HUES64 (cell line): ENCODE data around the gene ARID5A. TPM values are rescaled to one million over a fixed set of nuclear protein-coding genes. Genes with fewer than 3 reads are reported as not detected.
"Not testable (repeated sequence)": the region's sequence is repeated elsewhere in the genome, so short reads cannot be mapped to it uniquely, and the experiment has no call there.

Source experiments
- H3K27ac ChIP-seq: 2 replicates; pipeline ENCODE4 v1.7.0; 2013; ENCODE audit warnings: low read depth, low read length, inconsistent platforms
- H3K27me3 ChIP-seq: 2 replicates; pipeline ENCODE4 v1.6.1; 2013; ENCODE audit warnings: mild to moderate bottlenecking, low read length; ENCODE audit not compliant: insufficient read depth
- H3K36me3 ChIP-seq: 2 replicates; pipeline ENCODE4 v1.6.1; 2013; ENCODE audit warnings: mild to moderate bottlenecking, low read length; ENCODE audit not compliant: insufficient read depth
- H3K4me1 ChIP-seq: 2 replicates; pipeline ENCODE4 v1.6.1; 2013; ENCODE audit warnings: mild to moderate bottlenecking, low read length, moderate library complexity; ENCODE audit not compliant: insufficient read depth
- H3K4me3 ChIP-seq: 2 replicates; pipeline ENCODE4 v1.5.1; 2013; ENCODE audit warnings: mild to moderate bottlenecking, low read length, moderate library complexity
- H3K9ac ChIP-seq: 2 replicates; pipeline ENCODE4 v1.6.1; 2013; ENCODE audit warnings: mild to moderate bottlenecking, low read depth, low read length
- H3K9me3 ChIP-seq: 2 replicates; pipeline ENCODE4 v1.6.1; 2013; ENCODE audit warnings: low read depth, low read length; ENCODE audit not compliant: insufficient read depth
- WGBS: fragments of 150-250, 120-280 bp; methylation state at CpG from one replicate; pipeline ENCODE4 v1.1.7; 2013; ENCODE audit warnings: missing lambda C conversion rate; 5-methylcytosine and 5-hydroxymethylcytosine counted together
- polyA plus RNA-seq, 2 experiments: library from polyadenylated mRNA; stranded (reverse); fragments of 50-300 nt; gene quantifications; one replicate each; pipeline ENCODE4 v1.2.3, GENCODE V29; 2013

The ARID5A gene, protein sequence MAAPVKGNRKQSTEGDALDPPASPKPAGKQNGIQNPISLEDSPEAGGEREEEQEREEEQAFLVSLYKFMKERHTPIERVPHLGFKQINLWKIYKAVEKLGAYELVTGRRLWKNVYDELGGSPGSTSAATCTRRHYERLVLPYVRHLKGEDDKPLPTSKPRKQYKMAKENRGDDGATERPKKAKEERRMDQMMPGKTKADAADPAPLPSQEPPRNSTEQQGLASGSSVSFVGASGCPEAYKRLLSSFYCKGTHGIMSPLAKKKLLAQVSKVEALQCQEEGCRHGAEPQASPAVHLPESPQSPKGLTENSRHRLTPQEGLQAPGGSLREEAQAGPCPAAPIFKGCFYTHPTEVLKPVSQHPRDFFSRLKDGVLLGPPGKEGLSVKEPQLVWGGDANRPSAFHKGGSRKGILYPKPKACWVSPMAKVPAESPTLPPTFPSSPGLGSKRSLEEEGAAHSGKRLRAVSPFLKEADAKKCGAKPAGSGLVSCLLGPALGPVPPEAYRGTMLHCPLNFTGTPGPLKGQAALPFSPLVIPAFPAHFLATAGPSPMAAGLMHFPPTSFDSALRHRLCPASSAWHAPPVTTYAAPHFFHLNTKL
- 6.8 TPM for polyA plus RNA-seq (2013, experiment 1 of 2)
- polyA plus RNA-seq (2013, experiment 2 of 2): 7.0 TPM

DNA sequence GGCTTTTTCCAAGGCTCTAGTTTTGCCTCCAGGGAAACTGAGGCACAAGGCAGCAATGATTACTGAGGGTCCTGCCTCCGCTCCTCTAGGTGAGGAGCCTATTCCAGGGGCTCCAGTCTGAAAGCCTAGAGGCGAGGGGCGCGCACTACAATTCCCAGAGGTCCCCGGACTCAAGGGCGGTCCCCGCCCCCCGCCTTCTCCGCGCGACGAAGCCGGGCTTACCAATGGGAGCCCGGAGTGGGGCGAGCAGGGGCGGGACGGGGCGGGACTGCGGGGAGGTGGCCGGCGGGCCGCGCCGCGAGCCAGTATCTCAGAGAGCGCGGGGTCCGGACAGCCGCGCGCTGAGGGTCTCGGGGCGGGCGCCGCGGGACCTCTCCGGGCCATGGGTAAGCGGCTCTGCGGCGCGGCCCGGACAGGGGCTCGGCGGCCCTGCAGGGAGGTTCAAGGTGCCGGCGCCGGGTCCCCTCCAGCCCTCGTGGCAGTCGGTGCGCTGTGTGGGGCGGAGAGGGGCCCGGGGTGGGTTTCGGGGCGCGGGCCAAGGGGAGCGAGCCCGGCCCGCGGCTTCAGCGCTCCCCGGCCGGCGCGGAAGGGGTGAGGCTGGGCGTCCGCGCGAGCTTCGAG lies at the start of gene ARID5A:
Gene ARID5A, plus strand, starts transcription at position 308 of the 621 bp plus-strand sequence. Its CDS starts 75 bp downstream, at position 383.
- Histone ChIP-seq H3K9ac (0 out of 2 replicates have a peak within 1 kb of the TSS, but pooled peaks have one; percentile 16), H3K27ac (no peak within 1 kb of the TSS)
- WGBS: 2% methylated on average over 69 of the region's 69 CpGs

DNA sequence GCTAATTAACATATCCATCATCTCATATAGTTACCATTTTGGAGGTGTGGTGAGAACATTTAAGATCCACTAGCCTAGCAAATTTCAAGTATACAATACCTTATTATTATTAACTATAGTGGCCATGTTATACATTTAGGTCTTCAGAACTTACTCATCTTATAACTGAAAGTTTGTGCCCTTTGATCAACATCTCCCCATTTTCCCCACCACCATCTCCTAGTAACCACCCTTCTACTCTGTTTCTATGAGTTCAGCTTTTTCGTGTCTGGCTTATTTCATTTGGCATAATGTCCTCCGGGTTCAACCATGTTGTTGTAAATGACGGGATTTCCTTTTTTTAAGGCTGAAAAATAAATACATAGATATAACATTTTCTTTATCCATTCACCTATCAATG lies 47.3 kb upstream of the ARID5A start:
- peaks cover 8% of the 10 kb centered on the region; the same call in 1 of the 2 replicates for H3K4me1 ChIP-seq
- H3K27ac ChIP-seq: no peak overlapping the region
- no peak overlapping the region for H3K9ac ChIP-seq
- H3K36me3 ChIP-seq: no peaks in the 10 kb centered on the region
- H3K9me3 ChIP-seq: peaks cover 3% of the 10 kb centered on the region; the same call in 1 of the 2 replicates
- H3K4me3 ChIP-seq: no peak overlapping the region
- 92% methylated on average over 1 of the region's 3 CpGs for WGBS
- no peaks in the 10 kb centered on the region for H3K27me3 ChIP-seq

More for the DNA sequence above, at the start of gene ARID5A:
- H3K4me3 ChIP-seq: peak within 1 kb of the TSS; percentile 66
- H3K27me3 ChIP-seq: peaks cover 39% of the 10 kb centered on the region
- H3K4me1 ChIP-seq: peaks cover 31% of the 10 kb centered on the region
- H3K9me3 ChIP-seq: no peaks in the 10 kb centered on the region
- no peaks in the 10 kb centered on the region for H3K36me3 ChIP-seq

DNA sequence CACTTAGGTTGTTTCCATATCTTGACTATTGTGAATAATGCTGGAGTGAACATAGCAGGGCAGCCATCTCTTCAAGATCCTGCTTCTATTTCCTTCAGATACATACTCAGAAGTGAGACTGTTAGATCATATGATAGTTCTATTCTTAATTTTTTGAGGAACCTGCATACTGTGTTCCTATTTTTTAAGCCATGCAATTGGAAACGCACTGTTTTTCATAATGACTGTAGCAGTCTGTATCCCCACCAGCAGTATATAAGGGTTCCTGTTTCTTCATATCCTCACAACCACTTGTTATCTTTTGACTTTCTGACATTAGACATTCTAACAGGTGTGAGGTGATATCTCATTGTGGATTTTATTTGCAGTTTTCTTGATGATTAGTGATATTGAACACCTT lies 46.9 kb upstream of the ARID5A start:
- H3K4me3 ChIP-seq: no peak overlapping the region

DNA sequence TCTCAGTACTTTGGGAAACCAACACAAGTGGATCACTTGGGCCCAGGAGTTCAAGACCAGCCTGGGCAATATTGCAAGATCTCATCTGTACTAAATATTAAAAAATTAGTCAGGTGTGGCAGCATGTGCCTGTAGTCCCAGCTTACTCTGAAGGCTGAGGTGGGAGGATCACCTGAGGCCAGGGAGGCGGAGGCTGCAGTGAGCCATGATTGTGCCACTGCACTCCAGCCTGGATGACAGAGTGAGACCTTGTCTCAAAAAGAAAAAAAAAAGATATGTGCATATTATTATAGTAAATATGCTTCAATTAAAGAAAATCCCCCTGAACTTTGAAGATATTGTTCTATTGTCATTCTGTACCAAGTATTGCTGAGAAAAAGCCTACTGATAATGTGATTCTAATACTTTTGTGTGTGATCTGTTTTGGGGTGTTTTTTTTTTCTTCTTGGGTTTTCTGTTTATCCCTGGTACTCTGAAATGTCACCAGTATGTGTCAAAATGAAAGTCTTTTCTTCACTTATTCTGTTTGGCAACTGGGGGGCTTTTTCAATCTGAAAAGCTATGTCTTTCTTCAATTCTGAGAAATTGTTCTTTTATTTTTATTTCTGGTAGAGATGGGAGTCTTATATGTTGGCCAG lies 44.6 kb upstream of the ARID5A start:
- WGBS: 93% methylated on average over 1 of the region's 1 CpG
- H3K27ac ChIP-seq: no peak overlapping the region
- H3K4me3 ChIP-seq: no peak overlapping the region
- H3K27me3 ChIP-seq: no peaks in the 10 kb centered on the region
- H3K9me3 ChIP-seq: peaks cover 7% of the 10 kb centered on the region; the same call in 1 of the 2 replicates
- H3K4me1 ChIP-seq: no peaks in the 10 kb centered on the region
- H3K36me3 ChIP-seq: no peaks in the 10 kb centered on the region
- no peak overlapping the region for H3K9ac ChIP-seq

More for the DNA sequence above, 46.9 kb upstream of the ARID5A start:
- peaks cover 4% of the 10 kb centered on the region; the same call in 1 of the 2 replicates for H3K9me3 ChIP-seq
- no peak overlapping the region for H3K9ac ChIP-seq
- peaks cover 8% of the 10 kb centered on the region; the same call in 1 of the 2 replicates for H3K4me1 ChIP-seq
- H3K27ac ChIP-seq: no peak overlapping the region
- WGBS: 88% methylated on average over 1 of the region's 1 CpG
- H3K36me3 ChIP-seq: no peaks in the 10 kb centered on the region
- no peaks in the 10 kb centered on the region for H3K27me3 ChIP-seq

DNA sequence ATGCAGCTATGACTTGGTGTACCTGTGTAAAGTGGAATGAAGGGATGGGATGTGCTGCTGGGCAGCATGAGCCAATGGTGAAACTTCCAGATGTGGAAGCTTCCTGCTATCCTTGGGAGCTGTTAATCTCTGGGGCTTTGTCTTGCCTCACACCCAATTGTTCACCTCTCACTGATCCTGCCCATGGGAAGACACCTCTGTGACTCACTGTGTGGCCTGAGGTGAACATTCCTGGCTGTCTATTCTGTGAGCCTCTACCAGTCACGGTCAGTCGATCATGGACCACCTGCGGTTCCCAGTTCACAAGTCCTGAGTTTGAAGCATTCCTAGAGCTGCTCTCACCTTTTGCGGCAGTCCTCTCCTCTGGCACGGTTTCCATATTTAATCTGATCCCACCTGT lies 43.5 kb upstream of the ARID5A start:
- Histone ChIP-seq H3K9ac (no peak overlapping the region), H3K9me3 (peaks cover 7% of the 10 kb centered on the region; the same call in 1 of the 2 replicates), H3K4me3 (no peak overlapping the region), H3K27me3 (no peaks in the 10 kb centered on the region), H3K36me3 (no peaks in the 10 kb centered on the region), H3K4me1 (no peaks in the 10 kb centered on the region), H3K27ac (no peak overlapping the region)
- WGBS: 48% methylated on average over 5 of the region's 5 CpGs

DNA sequence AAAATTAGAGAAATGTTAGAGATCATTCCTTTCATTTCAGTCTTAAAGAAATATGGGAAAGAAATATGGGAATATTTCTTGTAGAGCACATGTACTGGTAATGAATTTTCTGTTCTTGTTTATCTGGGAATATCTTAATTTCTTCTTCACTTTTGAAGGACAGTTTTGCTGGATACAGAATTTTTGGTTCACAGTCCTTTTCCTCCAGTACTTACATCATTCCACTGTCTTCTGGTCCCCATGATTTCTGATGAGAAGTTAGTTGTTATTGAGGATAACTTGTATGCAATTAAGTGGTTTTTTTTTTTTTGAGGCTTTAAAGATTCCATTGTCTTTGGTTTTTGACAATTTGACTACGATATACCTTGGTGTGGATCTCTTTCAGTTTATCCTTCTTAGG lies 42.4 kb upstream of the ARID5A start:
- no peaks in the 10 kb centered on the region for H3K27me3 ChIP-seq
- no peak overlapping the region for H3K9ac ChIP-seq
- WGBS: 97% methylated on average over 1 of the region's 1 CpG
- no peaks in the 10 kb centered on the region for H3K36me3 ChIP-seq
- H3K9me3 ChIP-seq: peaks cover 7% of the 10 kb centered on the region; the same call in 1 of the 2 replicates
- no peaks in the 10 kb centered on the region for H3K4me1 ChIP-seq
- no peak overlapping the region for H3K27ac ChIP-seq
- H3K4me3 ChIP-seq: no peak overlapping the region

DNA sequence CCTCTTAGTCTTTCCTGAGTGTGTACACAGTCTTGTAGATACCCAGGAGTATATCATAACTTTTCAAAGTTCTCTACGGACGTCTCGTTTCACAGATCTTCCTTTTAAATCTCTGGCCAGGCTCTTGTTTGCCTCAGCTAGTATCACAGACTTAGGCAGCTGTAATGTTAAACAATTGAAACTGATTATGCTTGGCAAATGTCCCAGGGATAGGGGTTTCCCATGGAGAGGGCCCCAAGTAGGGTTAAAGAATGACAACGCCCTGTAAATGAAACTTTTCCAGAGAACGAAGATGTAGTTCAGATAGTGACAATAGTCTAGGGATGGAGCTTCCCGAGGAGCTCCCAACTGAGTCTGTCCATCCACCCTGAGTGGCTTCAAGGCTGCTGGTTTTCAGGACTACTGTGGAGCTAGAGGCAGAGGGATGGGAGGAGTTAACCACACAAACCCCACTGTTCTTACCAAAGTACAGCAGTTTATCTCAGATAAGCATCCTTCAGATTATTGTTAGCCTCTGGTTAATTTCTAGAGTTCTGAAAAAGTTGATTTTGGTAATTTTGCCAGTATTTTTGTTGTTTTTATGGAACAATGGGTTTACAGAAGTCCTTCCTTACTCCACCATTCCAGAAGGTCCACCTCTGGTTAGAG lies 40.4 kb upstream of the ARID5A start:
- Histone ChIP-seq H3K27me3 (no peaks in the 10 kb centered on the region), H3K27ac (no peak overlapping the region), H3K9me3 (peaks cover 7% of the 10 kb centered on the region; the same call in 1 of the 2 replicates), H3K4me1 (no peaks in the 10 kb centered on the region), H3K4me3 (no peak overlapping the region), H3K36me3 (no peaks in the 10 kb centered on the region), H3K9ac (no peak overlapping the region)
- 93% methylated on average over 6 of the region's 6 CpGs for WGBS

DNA sequence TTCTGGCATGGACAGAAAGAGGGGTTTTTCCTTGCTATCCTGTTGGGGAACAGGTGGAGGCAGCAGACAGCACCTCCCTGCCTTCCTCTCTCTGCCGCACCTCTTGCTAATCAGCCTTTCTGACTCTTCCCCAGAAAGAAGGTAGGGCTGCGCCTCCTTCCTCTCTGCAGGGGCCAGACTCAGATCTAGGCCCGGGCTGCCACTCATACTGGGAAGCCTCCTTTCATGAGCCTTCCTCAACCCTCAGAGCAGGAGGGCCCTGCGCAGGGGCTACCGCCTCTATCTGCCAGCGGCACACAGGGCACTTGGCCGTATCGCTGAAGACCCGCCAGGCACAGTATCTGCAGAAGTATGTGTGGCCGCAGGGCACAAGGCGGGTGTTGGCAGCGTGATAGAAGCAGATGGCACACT lies 38.5 kb upstream of the ARID5A start:
- 79% methylated on average over 12 of the region's 12 CpGs for WGBS
- H3K9ac ChIP-seq: no peak overlapping the region
- no peaks in the 10 kb centered on the region for H3K4me1 ChIP-seq
- no peak overlapping the region for H3K4me3 ChIP-seq
- no peaks in the 10 kb centered on the region for H3K27me3 ChIP-seq
- peaks cover 7% of the 10 kb centered on the region; the same call in 1 of the 2 replicates for H3K9me3 ChIP-seq
- H3K27ac ChIP-seq: no peak overlapping the region
- no peaks in the 10 kb centered on the region for H3K36me3 ChIP-seq

DNA sequence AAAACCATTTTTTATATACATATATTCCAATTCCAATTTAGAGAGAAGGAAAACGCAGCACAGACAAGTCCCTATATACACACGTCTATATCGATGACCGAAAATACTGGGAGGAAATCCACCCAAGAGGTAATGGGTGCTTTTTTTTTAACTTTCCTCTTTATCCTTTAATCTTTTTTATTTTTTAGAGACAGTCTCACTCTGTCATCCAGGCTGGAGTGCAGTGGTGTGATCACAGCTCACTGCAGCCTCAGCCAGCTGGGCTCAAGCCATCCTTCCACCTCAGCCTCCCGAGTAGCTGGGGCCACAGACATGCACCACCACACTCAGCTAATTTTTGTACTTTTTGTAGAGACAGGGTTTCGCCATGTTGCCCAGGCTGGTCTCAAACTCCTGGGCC lies 37.9 kb upstream of the ARID5A start:
- H3K27ac ChIP-seq, H3K4me3 ChIP-seq, H3K9me3 ChIP-seq, H3K9ac ChIP-seq, H3K36me3 ChIP-seq, H3K4me1 ChIP-seq, H3K27me3 ChIP-seq: not testable (repeated sequence)
- WGBS: 81% methylated on average over 5 of the region's 6 CpGs

DNA sequence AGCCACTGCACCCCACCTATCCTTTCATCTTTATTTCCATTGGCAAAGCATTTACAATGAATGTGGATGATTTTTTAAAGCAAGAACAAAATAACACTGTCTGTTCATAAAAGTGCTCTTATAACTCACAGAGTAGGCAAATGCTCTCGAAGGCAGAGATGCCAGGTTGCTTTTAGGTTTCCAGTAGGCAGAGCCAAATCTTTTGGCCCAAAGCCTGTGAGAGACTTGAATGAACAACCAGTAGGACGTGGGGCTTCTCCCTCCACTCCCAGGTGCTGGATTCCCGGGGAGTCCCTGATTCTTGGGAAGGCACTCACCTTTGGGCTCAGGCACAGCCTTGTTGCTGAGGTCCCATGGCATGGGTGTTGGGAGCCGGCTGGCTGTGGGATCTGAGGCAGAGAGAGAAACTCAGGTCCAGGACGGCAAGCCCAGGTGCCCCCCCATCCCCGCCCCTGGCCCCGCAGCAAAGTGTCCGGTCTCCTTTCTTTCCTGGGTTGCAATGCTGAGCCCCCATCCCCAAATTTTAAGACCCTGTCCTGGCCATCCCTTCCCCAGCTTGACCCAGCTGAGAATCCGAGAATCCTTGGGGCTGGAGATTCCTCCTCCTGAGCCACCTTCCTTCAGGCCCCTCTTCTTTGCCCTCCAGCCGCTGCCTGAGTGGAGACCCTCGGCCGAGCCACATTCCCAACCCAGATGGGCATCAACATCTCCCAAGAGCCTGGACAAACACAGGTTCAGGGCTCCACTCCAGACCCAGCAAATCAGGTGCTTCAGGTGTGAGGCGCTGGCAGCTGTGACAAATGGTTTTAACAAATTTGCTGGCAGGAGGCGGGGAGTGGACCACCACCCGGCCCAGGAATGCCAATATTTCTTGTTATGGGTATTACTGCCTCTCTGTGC lies 37.2 kb upstream of the ARID5A start:
- H3K4me1 ChIP-seq: no peaks in the 10 kb centered on the region
- WGBS: 91% methylated on average over 15 of the region's 15 CpGs

More for the DNA sequence above, 37.2 kb upstream of the ARID5A start:
- no peaks in the 10 kb centered on the region for H3K27me3 ChIP-seq
- no peak overlapping the region for H3K9ac ChIP-seq
- 0 out of 2 replicates have a peak, but pooled peaks cover 4% of the 10 kb centered on the region for H3K9me3 ChIP-seq
- no peak overlapping the region for H3K27ac ChIP-seq
- H3K36me3 ChIP-seq: no peaks in the 10 kb centered on the region
- H3K4me3 ChIP-seq: no peak overlapping the region
